WTC11 (cell line): ENCODE data around the gene TOMM40L.

Experiments used
- CTCF ChIP-seq: fragments of 200-600 bp; IDR thresholded peaks from 2 replicates; pipeline ENCODE4 v1.8.0; 2022; ENCODE audit warnings: antibody characterized with exemption
- E2F5 ChIP-seq: sonication (generic); formaldehyde crosslinking; IDR thresholded peaks from 2 replicates; pipeline ENCODE4 v1.8.1; 2022; ENCODE audit warnings: mild to moderate bottlenecking, moderate library complexity, missing genetic modification reagents
- NR1H2 ChIP-seq: sonication (generic); formaldehyde crosslinking; IDR thresholded peaks from 2 replicates; pipeline ENCODE4 v1.9.0; 2021; ENCODE audit warnings: mild to moderate bottlenecking, moderate library complexity, missing genetic modification reagents

- TF ChIP-seq CTCF (no peak), NR1H2 (CRISPR knock-in tag) (no peak), E2F5 (CRISPR knock-in tag) (no peak)
These were observed 10.3 kb downstream of the TOMM40L start for GRCh38 chr1:161235957-161236775.
